Lower leg skin (tissue), 3 donors: ENCODE data around the gene TAF15.

Experiments used
- CTCF ChIP-seq, 3 donors: fragments of 450-650 bp; IDR thresholded peaks; one replicate each; pipeline ENCODE4 v1.5.1; 2016; ENCODE audit warnings: antibody characterized with exemption in 3 of 3, mild to moderate bottlenecking in 3 of 3, moderate library complexity in 2 of 3
- POLR2A ChIP-seq, 2 donors: fragments of 450-650 bp; IDR thresholded peaks; one replicate each; pipeline ENCODE4 v1.6.1; 2016 to 2017; ENCODE audit warnings: antibody characterized with exemption in 2 of 2, mild to moderate bottlenecking in 1 of 2, moderate library complexity in 1 of 2

- no peak for TF ChIP-seq CTCF (IDR thresholded peaks at IDR 0.05)
- TF ChIP-seq POLR2A (IDR thresholded peaks at IDR 0.05): no peak
Observed at GRCh38 chr17:35774499-35774898, 34.8 kb upstream of the TAF15 start.
